GM18951 (cell line): Measurements from ENCODE around the gene CEP85.

Experiments used
- POLR2A ChIP-seq: IDR thresholded peaks from 4 replicates; pipeline ENCODE4 v1.6.1; 2011; ENCODE audit warnings: mild to moderate bottlenecking; ENCODE audit not compliant: insufficient read length, insufficient read depth; ENCODE audit errors: extremely low read depth
- in situ Hi-C: fragments of 300-500 bp; cut with MboI; formaldehyde crosslinking; loops from one replicate; pipeline ENCODE4 v1.12.0; 2022; ENCODE audit warnings: low sequenced_read_pairs, mixed read lengths, inconsistent platforms; ENCODE audit not compliant: unreplicated experiment

CEP85 gene

DNA sequence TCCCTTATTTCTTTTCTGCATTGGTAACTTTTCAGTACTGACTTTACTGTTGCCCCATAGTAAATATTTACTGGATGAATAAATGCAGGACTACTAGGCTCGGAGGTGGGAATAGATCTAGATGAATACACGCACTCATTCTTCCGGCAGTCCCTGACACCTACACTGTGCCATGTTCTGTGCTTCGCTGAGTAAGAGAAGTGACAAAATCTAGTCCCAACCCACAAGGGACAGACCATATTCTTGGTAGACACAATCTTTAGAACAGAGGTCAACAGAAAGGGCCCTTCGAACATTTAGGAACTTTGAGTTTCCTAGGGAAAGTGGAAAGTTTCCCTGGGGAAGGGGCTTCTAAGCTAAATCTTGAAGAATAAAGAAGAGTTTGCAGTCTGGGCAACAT lies 80.5 kb downstream of the CEP85 start:
- in situ Hi-C loops = no loop called here
- no peak for TF ChIP-seq POLR2A

DNA sequence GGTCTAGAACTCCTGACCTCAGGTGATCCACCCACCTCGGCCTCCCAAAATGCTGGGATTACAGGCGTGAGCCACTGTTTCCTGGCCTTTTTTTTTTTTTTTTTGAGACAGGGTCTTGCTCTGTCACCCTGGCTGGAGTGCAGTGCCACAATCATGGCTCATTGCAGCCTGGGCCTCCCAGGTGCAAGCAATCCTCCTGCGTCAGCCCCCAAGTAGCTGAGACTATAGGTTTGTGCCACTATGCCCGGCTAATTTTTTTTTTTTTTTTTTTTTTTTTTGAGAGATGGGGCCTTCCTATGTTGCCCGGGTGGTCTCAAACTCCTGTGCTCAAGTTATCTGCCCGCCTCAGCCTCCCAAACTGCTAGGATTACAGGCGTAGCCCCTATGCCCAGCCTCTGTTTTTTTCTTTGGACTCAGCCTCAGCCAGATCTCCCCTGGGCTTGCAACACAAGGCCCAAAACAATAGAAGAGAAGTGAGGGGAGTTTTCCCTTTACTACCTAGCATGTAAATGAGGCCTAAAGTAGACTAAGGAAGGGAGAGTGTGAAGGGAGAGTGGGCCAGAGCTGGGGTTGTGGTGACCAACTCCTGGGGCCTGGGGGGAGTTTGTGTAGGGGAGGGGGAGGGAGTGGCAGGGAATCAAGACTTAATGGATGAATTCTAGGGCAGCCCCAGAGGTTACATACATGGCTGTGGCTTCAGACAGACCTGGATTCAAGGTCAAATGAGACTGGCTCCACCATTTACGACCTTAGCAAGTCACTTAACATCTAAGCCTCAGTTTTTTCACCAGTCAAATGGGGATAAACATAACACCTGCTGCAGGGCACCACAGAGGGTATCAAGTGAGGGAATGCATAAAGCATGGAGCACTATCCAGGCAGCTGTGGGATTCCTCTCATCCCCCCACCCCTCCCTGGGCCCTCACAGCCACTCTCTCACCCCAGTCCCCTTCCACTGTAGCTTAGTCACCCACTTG lies 82.2 kb downstream of the CEP85 start:
- in situ Hi-C loops = no loop called here
- no peak for TF ChIP-seq POLR2A

DNA sequence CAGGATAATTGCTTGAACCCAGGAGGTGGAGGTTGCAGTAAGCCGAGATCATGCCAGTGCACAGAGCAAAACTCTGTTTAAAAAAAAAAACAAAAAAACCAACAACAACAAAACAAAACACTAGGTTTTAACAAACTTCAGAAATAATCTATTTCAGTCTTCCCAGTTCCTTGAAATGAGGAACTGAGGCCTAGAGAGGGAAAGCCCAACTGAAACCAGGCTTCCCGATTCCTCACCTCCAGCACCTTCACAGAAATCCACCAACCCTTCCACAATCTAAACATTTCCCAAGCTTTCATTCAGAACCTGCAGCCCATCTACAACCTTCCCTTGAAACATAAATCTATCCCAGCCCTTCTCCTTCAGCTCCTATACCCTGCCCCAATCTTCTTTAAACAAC lies 83.1 kb downstream of the CEP85 start:
- TF ChIP-seq POLR2A = no peak
- in situ Hi-C loops = no loop called here

DNA sequence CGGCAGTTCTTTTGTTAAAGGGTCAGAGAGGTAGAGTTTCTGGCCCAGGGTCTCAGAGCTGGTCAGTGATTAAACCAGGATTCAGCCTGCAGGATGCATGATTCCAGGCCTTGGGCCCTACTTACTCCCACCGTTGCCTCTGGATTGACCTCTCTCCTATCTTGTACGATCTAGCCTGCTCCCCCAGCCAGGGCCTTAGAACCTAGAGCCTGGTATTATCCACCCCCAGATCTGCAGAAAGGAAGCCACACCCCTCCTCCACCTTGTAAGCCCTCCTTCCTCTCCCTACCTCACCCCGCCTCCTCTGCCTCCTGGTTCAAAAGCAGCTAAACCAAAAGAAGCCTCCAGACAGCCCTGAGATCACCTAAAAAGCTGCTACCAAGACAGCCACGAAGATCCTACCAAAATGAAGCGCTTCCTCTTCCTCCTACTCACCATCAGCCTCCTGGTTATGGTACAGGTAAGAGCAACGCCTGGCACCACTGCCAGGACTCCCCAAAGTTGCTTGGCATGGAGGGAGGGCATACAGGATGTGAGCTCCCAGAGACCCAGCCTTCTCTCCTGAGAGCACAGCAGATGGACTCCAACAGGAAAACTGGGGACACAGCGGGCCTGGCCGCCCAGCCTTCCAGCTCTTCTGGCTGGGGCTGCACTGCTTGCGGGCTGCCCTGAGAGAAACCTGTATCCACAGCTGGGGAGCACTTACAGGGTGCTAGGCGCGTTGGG lies 83.8 kb downstream of the CEP85 start, which contains the start of gene CD52:
CD52 (plus strand) TSS at position 347 of the 726 bp plus-strand sequence; CDS start at position 407, 60 bp downstream.
- in situ Hi-C loops = no loop called here
- TF ChIP-seq POLR2A = peak; percentile 82

DNA sequence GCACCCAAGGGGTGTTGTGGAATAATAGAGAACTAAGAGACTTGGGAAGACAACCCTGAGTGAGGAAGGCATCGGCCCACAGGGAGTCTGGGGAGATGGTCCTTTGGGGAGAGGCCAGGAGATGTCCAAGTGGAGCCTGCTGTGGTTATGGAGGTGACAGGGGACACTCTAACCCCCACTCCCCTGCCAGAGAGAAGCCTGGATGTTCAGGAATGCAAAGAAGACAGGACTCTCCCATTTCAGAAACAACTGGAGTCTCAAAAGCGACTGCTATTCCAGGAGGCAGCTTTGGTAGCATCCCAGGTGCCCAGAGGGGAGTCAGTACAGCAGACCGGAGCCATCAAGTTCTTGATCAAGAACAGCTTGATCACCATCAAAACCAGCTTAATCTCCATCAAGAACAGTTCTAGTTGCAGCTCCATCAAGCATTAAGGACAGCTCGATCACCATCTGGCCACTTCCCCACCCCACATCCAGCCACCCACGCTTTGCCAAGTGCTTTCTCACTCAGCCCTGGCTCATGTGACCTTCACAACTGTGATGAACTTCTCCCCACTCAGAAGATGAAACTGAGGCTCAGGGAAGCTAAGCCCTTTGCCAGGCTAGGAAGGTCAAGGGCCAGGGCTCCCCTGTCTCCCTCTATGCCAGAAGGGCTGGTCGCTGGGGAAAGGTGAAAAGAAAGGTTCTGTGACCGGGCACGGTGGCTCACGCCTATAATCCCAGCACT lies 84.5 kb downstream of the CEP85 start:
- no peak for TF ChIP-seq POLR2A
- in situ Hi-C loops = no loop called here

DNA sequence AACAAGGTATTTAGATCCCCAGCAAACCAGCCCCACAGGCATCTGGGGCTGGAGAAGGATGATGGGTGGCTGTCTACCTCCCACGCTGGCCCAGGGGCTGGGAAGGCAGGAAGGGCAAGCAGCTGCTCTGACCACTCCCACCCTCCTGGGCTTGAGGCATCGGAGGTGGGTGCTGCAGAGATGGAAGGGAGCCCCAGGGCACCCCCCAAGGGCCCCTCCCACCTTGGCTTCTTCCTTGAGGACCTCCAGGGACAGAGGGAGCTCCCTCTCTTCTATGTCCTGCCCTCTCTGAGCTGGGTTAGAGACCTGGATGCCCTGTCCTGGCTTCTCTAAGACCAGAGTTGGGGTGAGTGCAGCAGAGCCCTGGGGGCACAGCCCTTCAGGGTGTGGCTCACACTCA lies 86.9 kb downstream of the CEP85 start:
- TF ChIP-seq POLR2A = no peak
- in situ Hi-C loops = loop anchor here (5.0 kb wide), 1 partner anchor 34 kb away; no protein-coding TSS in a partner anchor

DNA sequence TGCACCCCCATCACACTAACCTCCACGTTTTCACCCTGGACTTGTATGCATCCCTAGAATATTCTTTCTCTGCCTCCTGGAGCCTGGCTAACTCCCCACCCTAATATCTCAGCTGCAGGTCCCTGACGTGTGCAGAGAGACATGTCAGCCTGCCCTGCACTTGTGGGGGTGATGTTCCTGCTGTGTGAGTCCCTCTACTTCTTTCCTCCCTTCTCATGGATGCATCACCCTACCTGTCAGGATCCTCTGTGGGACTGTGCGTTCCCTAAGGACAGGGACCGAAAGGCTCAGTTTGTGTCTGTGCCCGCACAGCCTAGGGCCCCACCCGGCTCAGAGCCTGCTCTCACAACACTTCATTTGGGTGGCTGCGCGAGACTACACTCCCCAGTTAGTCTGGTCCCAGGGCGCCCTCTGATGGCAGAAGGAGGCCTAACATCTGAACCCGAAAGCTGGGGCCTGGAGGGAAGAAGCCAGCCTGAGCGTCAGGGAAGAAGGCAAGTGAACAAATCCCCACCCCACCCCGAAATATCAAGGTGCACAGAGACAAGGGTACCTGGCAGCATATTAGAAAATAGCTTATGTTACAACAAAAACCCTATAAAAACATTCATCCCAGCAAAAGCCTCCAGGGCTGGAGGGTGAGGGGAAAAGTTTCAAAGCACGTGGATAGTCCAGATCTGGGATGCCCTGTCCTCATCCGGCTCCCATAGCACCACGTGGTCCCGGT lies 87.5 kb downstream of the CEP85 start:
- in situ Hi-C loops = loop anchor here (5.0 kb wide), 1 partner anchor 34 kb away; no protein-coding TSS in a partner anchor
- TF ChIP-seq POLR2A = peak; percentile 18

DNA sequence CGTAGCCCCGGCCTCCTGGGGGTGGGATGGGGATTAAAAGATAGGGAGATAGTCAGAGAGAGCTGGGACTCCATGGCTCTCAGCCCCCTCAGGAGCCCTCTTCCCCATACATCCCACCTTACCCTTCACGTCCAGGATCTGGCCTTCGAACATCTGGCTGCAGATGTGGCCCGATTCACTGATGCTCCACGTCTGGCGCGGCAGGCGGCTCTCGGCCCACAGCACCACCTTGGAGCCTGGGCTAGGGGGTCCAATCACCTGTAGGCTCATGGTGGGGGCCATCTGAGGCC lies 88.0 kb downstream of the CEP85 start:
- in situ Hi-C loops = loop anchor here (5.0 kb wide), 1 partner anchor 35 kb away; no protein-coding TSS in a partner anchor
- TF ChIP-seq POLR2A = no peak

DNA sequence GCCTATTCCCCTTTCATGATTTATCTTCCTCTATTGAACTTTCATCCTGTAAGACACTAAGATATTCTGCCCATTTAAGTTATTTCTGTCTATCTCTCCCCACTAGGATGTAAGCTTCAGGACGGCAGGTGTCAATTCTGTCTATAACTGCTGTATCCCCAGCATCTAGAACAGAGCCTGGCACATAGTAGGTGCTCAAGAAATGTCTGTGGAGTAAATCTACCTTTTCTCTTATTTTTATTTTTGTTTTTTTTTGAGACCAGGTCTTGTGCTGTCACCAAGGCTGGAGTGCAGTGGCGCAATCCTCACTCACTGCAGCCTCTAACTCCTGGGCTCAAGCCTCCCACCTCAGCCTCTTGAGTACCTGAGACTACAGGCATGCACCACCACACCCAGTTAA lies 89.4 kb downstream of the CEP85 start:
- TF ChIP-seq POLR2A = no peak
- in situ Hi-C loops = loop anchor here (5.0 kb wide), 1 partner anchor 36 kb away; no protein-coding TSS in a partner anchor

DNA sequence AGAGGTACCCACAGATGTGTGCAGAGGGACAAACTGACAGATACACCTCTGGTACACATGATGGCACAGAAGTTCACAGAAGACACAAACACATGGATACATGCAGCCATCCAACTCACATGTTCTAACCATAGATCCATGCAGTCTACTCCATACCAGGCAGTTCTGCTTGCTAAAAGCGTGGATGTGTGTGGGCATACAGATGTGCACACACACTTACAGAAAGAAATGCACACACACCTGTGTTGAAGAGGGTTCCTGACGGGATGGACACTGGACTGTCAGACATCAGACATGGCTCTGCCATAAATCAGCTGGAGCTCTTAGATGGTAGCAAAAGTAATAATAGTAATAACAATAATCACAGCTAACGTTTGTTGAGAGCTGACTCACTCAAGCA lies 90.5 kb downstream of the CEP85 start:
- TF ChIP-seq POLR2A = no peak
- in situ Hi-C loops = loop anchor here (5.0 kb wide), 1 partner anchor 37 kb away; no protein-coding TSS in a partner anchor

DNA sequence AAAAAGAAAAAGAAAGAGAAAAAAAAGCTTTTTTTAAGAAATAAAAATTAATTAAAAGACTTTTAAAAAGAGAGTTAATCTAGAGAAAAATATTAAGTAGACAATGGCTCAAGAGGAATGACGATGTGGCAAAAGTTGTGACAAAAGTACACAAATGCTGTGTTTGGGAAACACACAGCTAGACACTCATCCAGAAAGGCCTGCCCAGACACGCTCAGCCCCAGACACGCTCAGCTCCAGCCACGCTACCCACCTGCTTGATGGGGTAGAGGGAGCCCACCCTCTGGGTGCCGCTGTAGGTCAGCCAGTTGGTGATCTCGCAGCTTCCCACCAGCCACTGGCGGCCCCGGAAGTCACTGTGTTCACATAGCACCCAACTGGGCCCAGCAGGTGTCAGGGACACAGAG lies 94.0 kb downstream of the CEP85 start:
- in situ Hi-C loops = no loop called here
- TF ChIP-seq POLR2A = no peak
